Activated CD8-positive, alpha-beta memory T cell treated with anti-CD3 and anti-CD28 coated beads, Interleukin-2, amount 10 ng/mL, durations not matched to agents 7 days and 5 days (primary cell): ENCODE data around the gene MED25. TPM values are rescaled to one million over a fixed set of nuclear protein-coding genes. Genes with fewer than 3 reads are reported as not detected.

Experiments used
- ATAC-seq: fragments of 150-1000 bp; cut with Tn5 transposase; one replicate; pipeline ENCODE4 v1.10.0; 2021; ENCODE audit warnings: moderate library complexity
- CTCF ChIA-PET: fragments of 350-600 bp; sonication (Branson Sonifier 250); formaldehyde crosslinking; loops from one replicate; lab custom pipeline; 2021; ENCODE audit warnings: antibody characterized with exemption; lab: Charles Lee
- DNase-seq: peaks from one replicate; pipeline ENCODE4 v3.0.0-alpha.2; 2020
- H3K27ac Mint-ChIP-seq: one replicate; pipeline ENCODE4 v1.8.0; 2021; ENCODE audit warnings: mild to moderate bottlenecking, mixed read lengths
- H3K27me3 Mint-ChIP-seq: one replicate; pipeline ENCODE4 v1.8.0; 2021; ENCODE audit warnings: mixed read lengths
- H3K36me3 Mint-ChIP-seq: one replicate; pipeline ENCODE4 v1.8.0; 2021; ENCODE audit warnings: mild to moderate bottlenecking, mixed read lengths
- H3K4me1 Mint-ChIP-seq: one replicate; pipeline ENCODE4 v1.8.0; 2021; ENCODE audit warnings: mixed read lengths
- H3K4me3 Mint-ChIP-seq: one replicate; pipeline ENCODE4 v1.8.0; 2021; ENCODE audit warnings: mild to moderate bottlenecking, moderate library complexity, mixed read lengths
- H3K9me3 Mint-ChIP-seq: one replicate; pipeline ENCODE4 v1.8.0; 2022; ENCODE audit warnings: low read depth, mixed read lengths
- total RNA-seq, 2 experiments: library from RNA; stranded (reverse); gene quantifications; one replicate each; pipeline ENCODE4 v1.2.3, GENCODE V29; 2021

Gene MED25
- total RNA-seq, 2 experiments from 2014 or later = 57.5 to 70.5 TPM

GRCh38 chr19:49873129-49873521, 55.0 kb downstream of the MED25 start:
- Mint-ChIP-seq H3K27ac (no peak overlapping the region), H3K27me3 (no peaks in the 10 kb centered on the region), H3K4me1 (peaks cover 40% of the 10 kb centered on the region), H3K9me3 (no peaks in the 10 kb centered on the region), H3K4me3 (no peak overlapping the region), H3K36me3 (no peaks in the 10 kb centered on the region)
- DNase-seq (no peak), ATAC-seq (no peak)
- CTCF ChIA-PET = no interaction called here

DNA sequence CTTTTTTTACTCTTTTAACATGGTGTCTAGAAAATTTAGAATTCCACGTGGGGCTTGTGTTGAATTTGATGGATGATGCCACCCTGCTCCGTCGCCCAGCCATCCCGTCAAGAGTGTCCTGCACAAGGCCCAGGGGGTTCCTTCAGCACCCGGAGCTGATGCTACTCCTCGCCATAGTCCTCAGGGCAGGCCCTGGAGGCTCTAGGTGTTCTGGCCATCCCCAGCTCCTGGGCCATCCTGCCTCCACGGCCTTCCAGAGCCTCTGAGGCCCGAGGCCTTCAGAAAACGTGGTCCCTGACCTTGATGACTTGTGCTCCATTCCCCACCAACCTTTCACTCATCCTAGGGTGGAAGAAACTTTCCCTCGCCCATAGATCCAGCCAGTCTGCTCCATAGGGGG, 55.7 kb downstream of the MED25 start:
- CTCF ChIA-PET = no interaction called here
- ATAC-seq (no peak), DNase-seq (no peak)
- Mint-ChIP-seq H3K9me3 (no peaks in the 10 kb centered on the region), H3K27me3 (no peaks in the 10 kb centered on the region), H3K4me1 (peaks cover 39% of the 10 kb centered on the region), H3K4me3 (no peak overlapping the region), H3K27ac (no peak overlapping the region), H3K36me3 (no peaks in the 10 kb centered on the region)

DNA sequence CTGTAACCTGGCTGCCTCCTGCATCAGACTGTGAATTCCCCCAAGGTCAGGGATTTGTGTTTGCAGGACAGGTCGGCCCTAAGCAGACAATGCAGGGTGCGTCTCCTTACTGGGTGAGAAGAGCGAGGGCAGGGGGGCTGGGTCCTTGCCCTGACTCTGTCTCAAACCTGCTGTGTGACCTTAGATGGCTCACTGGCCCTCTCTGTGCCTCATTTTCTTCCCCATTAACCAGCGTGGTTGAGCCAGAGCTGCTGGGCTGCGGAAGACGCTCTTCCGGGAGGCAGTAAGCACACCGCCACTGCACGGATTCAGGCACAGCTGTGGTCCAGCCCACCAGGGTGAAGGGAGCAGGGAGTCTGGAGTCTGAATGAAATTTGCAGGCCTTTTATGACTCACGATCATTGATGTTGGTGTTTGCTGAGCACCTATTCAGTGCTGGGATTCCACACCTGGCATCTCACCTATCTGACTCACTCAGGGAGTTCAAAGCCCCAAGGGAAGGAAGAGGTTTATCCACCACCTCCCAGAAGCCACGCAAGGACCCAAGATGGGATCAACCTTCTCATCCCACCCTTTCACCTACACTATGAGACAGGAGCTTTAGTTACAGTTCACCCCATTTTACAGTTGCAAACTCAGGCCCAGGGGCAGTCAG, 56.5 kb downstream of the MED25 start:
- DNase-seq (no peak), ATAC-seq (no peak)
- peaks cover 2% of the 10 kb centered on the region for H3K36me3 Mint-ChIP-seq
- H3K27ac Mint-ChIP-seq = peak overlapping the region; percentile 65
- H3K9me3 Mint-ChIP-seq = no peaks in the 10 kb centered on the region
- H3K27me3 Mint-ChIP-seq = no peaks in the 10 kb centered on the region
- peaks cover 46% of the 10 kb centered on the region for H3K4me1 Mint-ChIP-seq
- no peak overlapping the region for H3K4me3 Mint-ChIP-seq
- CTCF ChIA-PET = interaction anchor here (0.6 to 1.5 kb wide), 2 partner anchors 9 to 15 kb away, joined by 3 to 5 read pairs; no protein-coding TSS in a partner anchor

- CTCF ChIA-PET = interaction anchor here (0.6 to 1.5 kb wide), 2 partner anchors 10 to 15 kb away, joined by 3 to 5 read pairs; no protein-coding TSS in a partner anchor
- peak overlapping the region; percentile 65 for H3K27ac Mint-ChIP-seq
- no peak for DNase-seq
- H3K27me3 Mint-ChIP-seq = no peaks in the 10 kb centered on the region
- peaks cover 2% of the 10 kb centered on the region for H3K36me3 Mint-ChIP-seq
- no peak for ATAC-seq
- H3K9me3 Mint-ChIP-seq = no peaks in the 10 kb centered on the region
- H3K4me1 Mint-ChIP-seq = peaks cover 44% of the 10 kb centered on the region
- H3K4me3 Mint-ChIP-seq = no peak overlapping the region
Observed at GRCh38 chr19:49875177-49875576, 57.1 kb downstream of the MED25 start.

GRCh38 chr19:49875857-49876421, 57.9 kb downstream of the MED25 start:
- peaks cover 40% of the 10 kb centered on the region for H3K4me1 Mint-ChIP-seq
- no peaks in the 10 kb centered on the region for H3K9me3 Mint-ChIP-seq
- no peaks in the 10 kb centered on the region for H3K27me3 Mint-ChIP-seq
- peak; percentile 77 for DNase-seq
- CTCF ChIA-PET = interaction anchor here (1.1 to 1.5 kb wide), 4 partner anchors 14 to 199 kb away, joined by 3 to 6 read pairs (median 4); partner anchors contain the start of genes FUZ and PRMT1
- no peak overlapping the region for H3K27ac Mint-ChIP-seq
- H3K36me3 Mint-ChIP-seq = peaks cover 2% of the 10 kb centered on the region
- H3K4me3 Mint-ChIP-seq = no peak overlapping the region
- ATAC-seq = peak; percentile 9

DNA sequence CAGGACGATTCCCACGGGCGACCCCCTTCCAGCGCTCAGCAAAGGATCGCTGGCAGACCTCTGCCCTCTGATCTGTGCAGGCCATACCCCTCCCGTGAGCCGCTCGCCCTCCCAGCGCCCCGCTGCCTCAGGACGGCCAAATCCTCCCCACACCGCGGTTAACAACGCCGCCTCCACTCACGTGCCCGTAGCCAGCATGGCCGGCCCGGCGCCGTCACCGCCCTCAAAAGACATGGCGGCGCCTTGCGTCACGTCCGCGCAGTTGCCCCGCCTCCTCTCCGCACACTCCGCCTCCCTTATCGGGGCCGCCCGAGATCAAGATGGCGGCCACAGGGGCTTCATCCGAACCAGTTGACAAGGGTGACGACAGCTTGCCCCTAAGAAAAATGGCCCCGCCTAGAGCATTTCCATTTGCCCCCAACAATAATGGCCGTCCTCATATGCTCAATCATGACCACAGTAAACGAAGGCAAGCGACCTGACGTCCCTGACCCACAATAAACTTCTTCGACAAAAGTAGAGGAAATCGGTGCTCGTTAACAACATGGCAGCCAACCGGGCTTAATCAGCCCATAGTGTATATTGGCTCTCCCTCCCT, 58.4 kb downstream of the MED25 start:
- Mint-ChIP-seq H3K36me3 (peaks cover 4% of the 10 kb centered on the region), H3K9me3 (no peaks in the 10 kb centered on the region), H3K27me3 (no peaks in the 10 kb centered on the region), H3K4me3 (no peak overlapping the region), H3K27ac (no peak overlapping the region), H3K4me1 (peaks cover 40% of the 10 kb centered on the region)
- CTCF ChIA-PET = interaction anchor here (0.8 to 1.4 kb wide), 5 partner anchors 7 to 200 kb away, joined by 3 to 6 read pairs (median 3); partner anchors contain the start of genes FUZ, PNKP and PRMT1
- ATAC-seq = peak; percentile 61
- DNase-seq = peak; percentile 99

DNA sequence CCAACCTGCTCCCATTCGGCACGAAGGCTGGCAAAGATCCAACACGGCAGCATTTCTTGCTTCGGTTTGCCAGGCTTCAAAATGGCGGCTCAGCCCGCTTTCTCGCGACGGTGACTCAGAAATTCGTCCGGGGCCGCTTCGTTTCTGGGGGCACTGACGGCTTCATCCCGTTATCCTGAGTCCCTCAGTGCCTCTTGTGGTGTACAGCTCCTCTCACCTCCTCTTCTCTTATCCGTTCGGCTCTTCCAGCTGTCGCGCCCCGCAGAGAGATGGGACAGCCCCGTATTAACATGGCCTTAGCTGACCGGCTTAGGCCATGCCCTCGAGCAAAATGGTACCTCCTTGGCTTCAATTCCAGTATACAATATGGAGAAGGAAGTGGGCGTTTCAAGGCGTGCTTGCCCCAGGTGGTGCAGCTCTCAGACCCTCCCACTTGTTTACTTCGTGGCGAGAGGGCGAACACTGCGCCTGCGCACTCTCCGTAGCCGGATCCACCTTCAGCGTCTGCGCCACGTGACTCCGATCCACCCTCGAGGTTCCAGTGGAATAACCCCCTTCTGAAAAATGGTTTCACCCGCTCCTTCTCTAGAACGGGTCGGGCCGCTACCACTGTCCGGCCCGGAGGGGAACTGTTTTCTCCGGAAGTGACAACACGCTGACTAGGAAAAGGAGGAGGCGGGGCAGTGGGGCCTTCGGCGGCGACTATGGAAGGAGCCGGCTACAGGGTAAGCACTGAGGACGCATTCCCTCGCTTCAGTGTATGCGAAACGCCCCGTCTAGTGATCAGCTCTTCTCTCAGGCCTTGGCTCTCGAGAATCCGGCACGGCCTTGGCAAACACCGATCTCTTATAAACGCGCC, 59.2 kb downstream of the MED25 start, which contains the start of the genes AKT1S1 and TBC1D17:
TSS of gene AKT1S1 (minus strand) at position 336 of the 859 bp plus-strand sequence. CDS start 4,060 bp downstream, outside the sequence.
TSS of gene TBC1D17 (plus strand) at position 683 of the 859 bp plus-strand sequence. CDS start at position 705, 22 bp downstream.
- CTCF ChIA-PET = interaction anchor here (0.8 to 1.4 kb wide), 5 partner anchors 8 to 200 kb away, joined by 3 to 6 read pairs (median 3); partner anchors contain the start of genes FUZ, PNKP and PRMT1
- no peaks in the 10 kb centered on the region for H3K9me3 Mint-ChIP-seq
- ATAC-seq (peak; percentile 73), DNase-seq (peak; percentile 100)
- no peak within 1 kb of the TSS for H3K4me3 Mint-ChIP-seq
- H3K27ac Mint-ChIP-seq = no peak within 1 kb of the TSS
- H3K4me1 Mint-ChIP-seq = peaks cover 33% of the 10 kb centered on the region
- peaks cover 5% of the 10 kb centered on the region for H3K36me3 Mint-ChIP-seq
- no peaks in the 10 kb centered on the region for H3K27me3 Mint-ChIP-seq

GRCh38 chr19:49877879-49878743, 60.0 kb downstream of the MED25 start:
- DNase-seq = peak; percentile 99
- Mint-ChIP-seq H3K4me1 (peaks cover 32% of the 10 kb centered on the region), H3K27ac (no peak overlapping the region), H3K9me3 (no peaks in the 10 kb centered on the region), H3K36me3 (peaks cover 6% of the 10 kb centered on the region), H3K4me3 (no peak overlapping the region), H3K27me3 (no peaks in the 10 kb centered on the region)
- CTCF ChIA-PET = no interaction called here
- ATAC-seq = peak; percentile 75

GRCh38 chr19:49878744-49879070, 60.6 kb downstream of the MED25 start:
- Mint-ChIP-seq H3K4me1 (peaks cover 30% of the 10 kb centered on the region), H3K27ac (no peak overlapping the region), H3K27me3 (no peaks in the 10 kb centered on the region), H3K9me3 (no peaks in the 10 kb centered on the region), H3K36me3 (peaks cover 11% of the 10 kb centered on the region), H3K4me3 (no peak overlapping the region)
- no peak for ATAC-seq
- CTCF ChIA-PET = interaction anchor here (1.5 kb wide), 1 partner anchor 12 kb away, joined by 8 read pairs; no protein-coding TSS in a partner anchor
- DNase-seq = no peak

DNA sequence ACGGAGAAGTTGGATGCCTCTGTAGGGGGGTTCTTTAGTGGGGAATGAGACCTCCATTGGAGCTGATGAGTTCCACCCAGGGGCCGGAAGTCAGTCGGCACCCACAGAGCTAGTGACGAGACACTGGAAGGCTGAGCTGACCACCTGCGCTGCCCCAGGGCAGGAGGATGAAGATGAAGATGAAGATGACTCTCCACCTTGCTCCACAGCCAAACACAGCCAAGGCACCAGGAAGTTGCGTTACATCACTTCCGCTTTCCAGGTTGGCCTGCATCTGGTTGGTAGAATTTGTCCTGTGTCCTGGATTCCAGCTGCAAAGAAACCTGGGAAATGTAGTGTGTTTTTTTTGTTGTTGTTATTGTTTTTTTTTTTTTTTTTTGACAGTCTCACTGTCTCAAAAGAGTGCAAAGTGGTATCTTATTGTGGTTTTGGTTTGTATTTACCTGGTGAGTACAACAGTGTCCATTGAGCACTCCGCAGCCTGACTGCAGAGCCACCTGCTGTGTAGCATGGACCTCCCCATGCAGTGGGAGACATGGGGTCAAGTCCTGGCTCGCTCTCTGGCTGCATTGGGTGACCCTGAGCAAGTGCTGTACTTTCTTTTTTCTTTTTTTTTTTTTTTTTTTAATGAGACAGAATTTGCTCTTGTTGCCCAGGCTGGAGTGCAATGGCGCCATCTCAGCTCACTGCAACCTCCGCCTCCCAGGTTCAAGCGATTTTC, 61.3 kb downstream of the MED25 start:
- no peak overlapping the region for H3K27ac Mint-ChIP-seq
- DNase-seq = no peak
- H3K36me3 Mint-ChIP-seq = peaks cover 12% of the 10 kb centered on the region
- peak overlapping the region; percentile 9 for H3K4me3 Mint-ChIP-seq
- no peaks in the 10 kb centered on the region for H3K27me3 Mint-ChIP-seq
- ATAC-seq = no peak
- CTCF ChIA-PET = interaction anchor here (1.5 kb wide), 1 partner anchor 11 kb away, joined by 8 read pairs; no protein-coding TSS in a partner anchor
- H3K4me1 Mint-ChIP-seq = peaks cover 29% of the 10 kb centered on the region
- H3K9me3 Mint-ChIP-seq = no peaks in the 10 kb centered on the region

DNA sequence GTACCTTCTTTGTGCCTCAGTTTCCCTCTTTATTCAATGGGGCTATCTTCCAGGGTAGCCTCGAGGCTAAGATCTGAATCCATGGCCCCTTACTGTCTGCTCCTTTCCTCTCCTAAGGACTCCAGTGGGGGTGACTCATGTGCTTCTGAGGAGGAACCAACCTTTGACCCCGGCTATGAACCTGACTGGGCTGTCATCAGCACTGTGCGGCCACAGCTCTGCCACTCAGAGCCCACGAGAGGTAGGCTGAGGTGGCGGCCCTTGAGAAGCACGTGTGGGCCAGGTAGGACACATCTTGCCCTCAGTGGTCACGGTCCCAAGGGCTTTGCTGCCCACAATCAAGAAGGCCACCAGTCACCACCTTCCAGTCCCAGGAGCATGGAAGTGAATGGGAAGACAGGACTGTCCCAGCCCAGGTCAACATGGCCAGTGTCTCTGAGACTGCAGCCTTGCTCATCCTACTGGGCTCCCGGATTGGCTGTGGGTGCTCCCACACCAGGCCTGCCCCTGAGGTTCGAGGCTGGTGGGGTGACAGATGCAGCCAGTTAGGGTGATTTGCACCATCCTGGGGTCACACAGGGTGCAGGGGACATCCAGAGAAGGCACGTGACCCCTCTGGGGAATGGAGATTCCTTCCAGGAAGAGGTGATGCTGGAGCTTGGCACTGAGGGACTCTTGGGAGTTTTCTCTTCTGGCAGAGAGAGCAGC, 62.2 kb downstream of the MED25 start:
- Mint-ChIP-seq H3K9me3 (no peaks in the 10 kb centered on the region), H3K4me1 (peaks cover 21% of the 10 kb centered on the region), H3K36me3 (peaks cover 12% of the 10 kb centered on the region), H3K27me3 (no peaks in the 10 kb centered on the region), H3K4me3 (no peak overlapping the region), H3K27ac (no peak overlapping the region)
- ATAC-seq (no peak), DNase-seq (no peak)
- CTCF ChIA-PET = interaction anchor here (1.5 kb wide), 1 partner anchor 10 kb away, joined by 8 read pairs; no protein-coding TSS in a partner anchor
